ENCODE results near the gene RAVER2. TPM values are rescaled to one million over a fixed set of nuclear protein-coding genes. Genes with fewer than 3 reads are reported as not detected.
"Not testable (repeated sequence)": the region's sequence is repeated elsewhere in the genome, so short reads cannot be mapped to it uniquely, and the experiment has no call there.

Gene RAVER2, protein sequence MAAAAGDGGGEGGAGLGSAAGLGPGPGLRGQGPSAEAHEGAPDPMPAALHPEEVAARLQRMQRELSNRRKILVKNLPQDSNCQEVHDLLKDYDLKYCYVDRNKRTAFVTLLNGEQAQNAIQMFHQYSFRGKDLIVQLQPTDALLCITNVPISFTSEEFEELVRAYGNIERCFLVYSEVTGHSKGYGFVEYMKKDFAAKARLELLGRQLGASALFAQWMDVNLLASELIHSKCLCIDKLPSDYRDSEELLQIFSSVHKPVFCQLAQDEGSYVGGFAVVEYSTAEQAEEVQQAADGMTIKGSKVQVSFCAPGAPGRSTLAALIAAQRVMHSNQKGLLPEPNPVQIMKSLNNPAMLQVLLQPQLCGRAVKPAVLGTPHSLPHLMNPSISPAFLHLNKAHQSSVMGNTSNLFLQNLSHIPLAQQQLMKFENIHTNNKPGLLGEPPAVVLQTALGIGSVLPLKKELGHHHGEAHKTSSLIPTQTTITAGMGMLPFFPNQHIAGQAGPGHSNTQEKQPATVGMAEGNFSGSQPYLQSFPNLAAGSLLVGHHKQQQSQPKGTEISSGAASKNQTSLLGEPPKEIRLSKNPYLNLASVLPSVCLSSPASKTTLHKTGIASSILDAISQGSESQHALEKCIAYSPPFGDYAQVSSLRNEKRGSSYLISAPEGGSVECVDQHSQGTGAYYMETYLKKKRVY
- 0.14 TPM for polyA plus RNA-seq (2012; ENCODE audit: low read depth, missing spikeins)

DNA sequence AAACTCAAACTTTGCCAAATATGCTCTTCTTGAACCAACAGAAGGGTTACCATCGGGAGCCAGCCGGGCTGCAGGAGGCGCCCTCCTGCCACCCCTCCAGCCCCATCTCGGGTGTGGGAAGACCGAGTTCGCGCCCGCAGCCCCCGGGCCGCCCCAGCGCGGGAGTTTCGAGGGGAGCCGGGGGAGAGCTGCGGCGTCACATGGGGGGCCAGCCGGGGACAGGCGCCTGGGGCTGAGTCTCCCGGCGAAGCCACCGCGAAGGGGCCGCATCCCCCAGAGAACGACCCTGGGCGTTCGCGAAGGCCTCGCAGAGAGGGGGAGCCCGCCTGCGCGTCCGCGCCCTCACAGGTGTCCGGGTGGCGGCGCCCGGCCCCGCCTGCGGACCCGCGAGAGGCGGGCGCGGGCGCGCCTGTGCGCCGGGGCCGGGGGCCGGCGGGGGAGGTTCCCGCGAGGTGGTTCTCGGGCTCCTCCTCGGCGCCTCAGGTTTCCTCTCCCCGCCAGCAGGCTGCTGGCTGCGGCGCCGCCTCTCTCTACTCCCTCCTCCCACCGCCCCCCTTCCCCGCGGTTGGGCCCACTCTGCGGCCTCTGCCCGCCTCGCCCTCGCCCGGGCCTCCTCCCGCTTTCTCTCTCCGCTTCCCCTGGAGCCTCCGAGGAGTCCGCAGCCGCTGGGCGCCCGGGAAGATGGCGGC is at the start of gene RAVER2:
RAVER2 (plus strand) TSS at position 584 of the 689 bp plus-strand sequence; CDS start at position 682, 98 bp downstream.
- FAIRE-seq (no peak), DNase-seq (ENCODE audit: insufficient read length, low spot score) (peak; percentile 52)
- no peak for TF ChIP-seq POLR2A (IDR thresholded peaks at IDR 0.05; ENCODE audit: low read depth, low read length)

DNA sequence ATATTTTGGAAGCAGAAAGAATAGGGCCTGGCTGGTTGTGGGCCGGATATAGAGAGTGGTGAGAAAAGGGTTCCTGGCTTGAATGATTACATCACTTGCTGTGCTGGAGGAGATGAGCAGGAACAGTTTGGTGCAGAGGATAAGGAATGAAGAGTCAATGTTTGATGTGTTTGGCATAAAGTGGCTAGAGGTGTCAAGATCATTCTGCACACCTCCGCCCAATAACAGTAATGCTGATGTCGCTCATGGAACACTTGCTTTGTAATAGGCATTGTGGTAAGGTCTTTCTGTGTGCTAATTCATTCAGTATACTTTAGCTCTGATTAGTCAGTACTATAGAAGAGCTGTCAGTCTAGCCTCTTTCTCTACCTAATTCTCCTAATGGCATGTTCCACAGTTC is 48.0 kb upstream of the RAVER2 start:
- FAIRE-seq (no peak), DNase-seq (ENCODE audit: insufficient read length, low spot score) (no peak)
- TF ChIP-seq POLR2AphosphoS5 (IDR thresholded peaks at IDR 0.05; ENCODE audit: low read depth, low read length) (no peak), SPI1 (IDR thresholded peaks at IDR 0.05; ENCODE audit: low read depth, low read length) (no peak), TAF1 (IDR thresholded peaks at IDR 0.05; ENCODE audit: low read depth, low read length) (no peak), POU2F2 (IDR thresholded peaks at IDR 0.05; ENCODE audit: low read depth, low read length) (no peak), POLR2A (IDR thresholded peaks at IDR 0.05; ENCODE audit: low read depth, low read length) (no peak), PAX5 (IDR thresholded peaks at IDR 0.05; ENCODE audit: insufficient read depth, low read length, severe bottlenecking) (no peak)

DNA sequence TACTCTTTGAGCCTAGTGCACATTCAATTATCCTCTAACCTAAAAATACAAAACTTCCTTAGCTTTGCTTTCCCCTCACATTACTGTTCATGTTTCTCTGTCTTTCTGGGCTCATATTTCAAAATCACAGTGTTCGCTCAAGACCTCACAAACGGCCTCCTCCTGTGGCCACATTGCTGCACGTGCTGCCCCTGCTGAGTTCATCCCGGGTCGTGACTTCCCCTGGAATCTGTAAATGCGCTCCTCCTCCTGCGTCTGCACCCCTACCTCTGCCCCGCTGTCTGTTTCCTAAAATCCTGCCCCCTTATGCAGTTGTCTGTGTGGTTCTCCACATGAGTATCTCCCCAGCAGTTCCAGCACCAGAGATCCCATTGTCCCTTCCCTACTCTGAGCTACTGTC is 45.5 kb upstream of the RAVER2 start:
- FAIRE-seq (no peak), DNase-seq (ENCODE audit: insufficient read length, low spot score) (no peak)
- TF ChIP-seq POLR2A (IDR thresholded peaks at IDR 0.05; ENCODE audit: low read depth, low read length): no peak
- TF ChIP-seq POU2F2 (IDR thresholded peaks at IDR 0.05; ENCODE audit: low read depth, low read length): no peak
- TF ChIP-seq PAX5 (IDR thresholded peaks at IDR 0.05; ENCODE audit: insufficient read depth, low read length, severe bottlenecking): no peak
- TF ChIP-seq SPI1 (IDR thresholded peaks at IDR 0.05; ENCODE audit: low read depth, low read length): no peak
- no peak for TF ChIP-seq TAF1 (IDR thresholded peaks at IDR 0.05; ENCODE audit: low read depth, low read length)
- TF ChIP-seq POLR2AphosphoS5 (IDR thresholded peaks at IDR 0.05; ENCODE audit: low read depth, low read length): no peak

DNA sequence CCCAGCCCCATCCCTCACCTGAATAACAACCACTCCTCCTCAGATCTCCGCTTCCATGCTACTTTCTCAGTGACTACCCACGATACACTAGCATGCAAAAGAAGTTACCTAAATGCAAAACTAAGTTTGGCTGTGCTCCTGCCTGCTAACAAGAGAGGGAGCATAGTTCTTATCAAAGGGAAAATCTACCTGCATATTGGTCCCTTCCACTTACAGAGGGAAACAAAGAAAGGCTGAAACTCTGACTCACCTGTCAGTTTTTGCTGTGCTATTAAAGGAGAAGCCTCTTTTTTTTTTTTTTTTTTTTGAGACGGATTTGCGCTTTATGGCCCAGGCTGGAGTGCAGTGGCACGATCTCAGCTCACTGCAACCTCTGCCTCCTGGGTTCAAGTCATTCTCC is 43.8 kb upstream of the RAVER2 start:
- no peak for FAIRE-seq

DNA sequence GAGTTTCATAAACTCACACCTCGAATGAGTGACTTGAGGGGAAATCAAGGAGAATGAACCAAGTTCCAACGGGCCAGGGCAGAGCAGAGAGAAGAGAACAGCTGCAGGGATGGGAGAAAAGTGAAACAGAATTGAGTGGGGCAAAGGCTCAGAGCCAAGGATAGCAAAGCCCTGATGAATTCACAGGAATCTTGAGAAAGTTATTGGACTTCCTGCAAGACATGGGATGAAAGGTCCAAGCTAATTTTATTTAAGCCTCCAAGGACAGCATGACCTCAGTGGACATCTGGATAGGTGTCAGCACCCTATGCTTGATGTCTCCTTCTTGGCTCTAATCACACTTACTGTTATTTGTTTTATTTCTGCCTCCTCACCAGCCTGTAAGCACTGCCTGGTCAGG is 43.0 kb upstream of the RAVER2 start:
- DNase-seq (ENCODE audit: insufficient read length, low spot score): no peak
- TF ChIP-seq POLR2A (IDR thresholded peaks at IDR 0.05; ENCODE audit: low read depth, low read length) (no peak), POU2F2 (IDR thresholded peaks at IDR 0.05; ENCODE audit: low read depth, low read length) (no peak), PAX5 (IDR thresholded peaks at IDR 0.05; ENCODE audit: insufficient read depth, low read length, severe bottlenecking) (no peak), TAF1 (IDR thresholded peaks at IDR 0.05; ENCODE audit: low read depth, low read length) (no peak), SPI1 (IDR thresholded peaks at IDR 0.05; ENCODE audit: low read depth, low read length) (no peak), POLR2AphosphoS5 (IDR thresholded peaks at IDR 0.05; ENCODE audit: low read depth, low read length) (no peak)
- FAIRE-seq: no peak

More for the DNA sequence above, 43.8 kb upstream of the RAVER2 start:
- no peak for TF ChIP-seq POLR2A (IDR thresholded peaks at IDR 0.05; ENCODE audit: low read depth, low read length)
- no peak for TF ChIP-seq POU2F2 (IDR thresholded peaks at IDR 0.05; ENCODE audit: low read depth, low read length)
- no peak for TF ChIP-seq PAX5 (IDR thresholded peaks at IDR 0.05; ENCODE audit: insufficient read depth, low read length, severe bottlenecking)
- no peak for TF ChIP-seq SPI1 (IDR thresholded peaks at IDR 0.05; ENCODE audit: low read depth, low read length)
- TF ChIP-seq POLR2AphosphoS5 (IDR thresholded peaks at IDR 0.05; ENCODE audit: low read depth, low read length): no peak
- TF ChIP-seq TAF1 (IDR thresholded peaks at IDR 0.05; ENCODE audit: low read depth, low read length): no peak
- no peak for DNase-seq (ENCODE audit: insufficient read length, low spot score)

DNA sequence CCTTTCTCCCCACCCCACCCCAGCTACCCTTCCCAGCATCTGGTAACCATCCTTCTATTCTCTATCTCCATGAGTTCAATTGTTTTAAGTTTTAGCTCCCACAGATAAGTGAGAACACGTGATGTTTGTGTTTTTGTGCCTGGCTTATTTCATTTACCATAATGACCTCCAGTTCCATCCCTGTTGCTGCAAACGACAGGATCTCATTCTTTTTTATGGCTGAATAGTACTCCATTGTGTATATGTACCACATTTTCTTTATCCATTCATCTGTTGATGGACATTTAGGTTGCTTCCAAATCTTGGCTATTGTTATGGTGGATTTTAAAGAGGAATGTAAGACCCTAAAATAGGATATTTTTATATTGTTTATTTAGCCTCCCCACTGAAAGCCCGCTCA is 42.2 kb upstream of the RAVER2 start:
- DNase-seq (ENCODE audit: insufficient read length, low spot score); FAIRE-seq: not testable (repeated sequence)

DNA sequence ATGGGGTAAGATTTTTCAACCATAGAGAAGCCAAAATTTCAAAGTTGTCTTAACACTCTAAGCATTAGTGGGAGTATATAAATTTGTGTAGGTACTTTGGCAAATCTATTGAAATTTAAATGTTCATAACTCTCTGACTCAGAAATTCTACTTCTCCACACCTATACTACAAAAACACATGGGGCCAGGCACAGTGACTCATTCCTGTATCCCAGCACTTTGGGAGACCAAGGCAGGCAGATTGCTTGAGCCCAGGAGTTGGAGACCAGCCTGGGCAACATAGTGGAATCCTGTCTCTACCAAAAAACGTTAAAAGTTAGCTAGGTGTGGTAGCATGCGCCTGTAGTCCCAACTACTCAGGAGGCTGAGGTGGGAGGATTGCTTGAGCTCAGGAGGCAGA is 41.3 kb upstream of the RAVER2 start:
- TF ChIP-seq POU2F2 (IDR thresholded peaks at IDR 0.05; ENCODE audit: low read depth, low read length) (no peak), POLR2A (IDR thresholded peaks at IDR 0.05; ENCODE audit: low read depth, low read length) (no peak), TAF1 (IDR thresholded peaks at IDR 0.05; ENCODE audit: low read depth, low read length) (no peak), POLR2AphosphoS5 (IDR thresholded peaks at IDR 0.05; ENCODE audit: low read depth, low read length) (no peak), PAX5 (IDR thresholded peaks at IDR 0.05; ENCODE audit: insufficient read depth, low read length, severe bottlenecking) (no peak), SPI1 (IDR thresholded peaks at IDR 0.05; ENCODE audit: low read depth, low read length) (no peak)
- FAIRE-seq (no peak), DNase-seq (ENCODE audit: insufficient read length, low spot score) (no peak)

DNA sequence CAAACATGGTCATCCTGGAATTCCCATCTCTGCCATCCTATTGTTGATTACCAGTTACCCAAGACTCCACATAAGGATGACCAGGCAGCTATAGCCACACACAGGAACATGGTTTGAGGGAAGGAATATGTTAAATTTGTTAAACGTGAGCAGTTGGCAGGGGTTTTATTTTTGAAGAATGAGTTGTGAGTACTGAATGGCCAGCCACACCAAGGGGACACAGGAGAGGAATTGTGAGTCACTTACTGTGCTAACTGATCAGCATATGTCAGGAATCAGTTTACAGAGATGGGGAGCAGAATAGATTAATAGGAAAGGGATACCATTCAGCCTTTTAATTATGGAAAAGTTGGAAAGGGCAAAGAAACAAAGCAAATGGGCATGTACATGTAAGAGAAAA is 39.3 kb upstream of the RAVER2 start:
- DNase-seq (ENCODE audit: insufficient read length, low spot score) (no peak), FAIRE-seq (no peak)
- TF ChIP-seq POU2F2 (IDR thresholded peaks at IDR 0.05; ENCODE audit: low read depth, low read length) (no peak), POLR2A (IDR thresholded peaks at IDR 0.05; ENCODE audit: low read depth, low read length) (no peak), TAF1 (IDR thresholded peaks at IDR 0.05; ENCODE audit: low read depth, low read length) (no peak), SPI1 (IDR thresholded peaks at IDR 0.05; ENCODE audit: low read depth, low read length) (no peak), POLR2AphosphoS5 (IDR thresholded peaks at IDR 0.05; ENCODE audit: low read depth, low read length) (no peak), PAX5 (IDR thresholded peaks at IDR 0.05; ENCODE audit: insufficient read depth, low read length, severe bottlenecking) (no peak)

DNA sequence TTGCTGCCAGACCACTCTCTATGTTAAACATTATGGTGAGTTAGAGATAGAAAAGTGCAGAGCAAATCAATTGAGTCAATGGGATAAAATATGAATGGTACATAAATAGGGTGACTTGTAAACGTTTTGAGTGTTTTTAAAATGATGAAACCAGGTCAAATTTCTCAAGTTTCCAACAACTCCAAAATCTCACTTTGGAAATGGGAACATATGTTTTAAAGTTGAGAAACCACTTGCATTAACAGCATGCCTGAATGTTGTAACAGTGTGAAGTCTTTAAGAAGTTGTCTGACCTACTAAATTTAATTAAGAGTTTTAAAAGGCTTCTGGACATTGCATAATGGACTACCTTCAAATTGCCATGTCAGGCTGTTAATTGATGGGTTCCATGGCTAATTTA is 33.6 kb upstream of the RAVER2 start:
- TF ChIP-seq POLR2AphosphoS5 (IDR thresholded peaks at IDR 0.05; ENCODE audit: low read depth, low read length) (no peak), POLR2A (IDR thresholded peaks at IDR 0.05; ENCODE audit: low read depth, low read length) (no peak)
- no peak for DNase-seq (ENCODE audit: insufficient read length, low spot score)
- no peak for FAIRE-seq

DNA sequence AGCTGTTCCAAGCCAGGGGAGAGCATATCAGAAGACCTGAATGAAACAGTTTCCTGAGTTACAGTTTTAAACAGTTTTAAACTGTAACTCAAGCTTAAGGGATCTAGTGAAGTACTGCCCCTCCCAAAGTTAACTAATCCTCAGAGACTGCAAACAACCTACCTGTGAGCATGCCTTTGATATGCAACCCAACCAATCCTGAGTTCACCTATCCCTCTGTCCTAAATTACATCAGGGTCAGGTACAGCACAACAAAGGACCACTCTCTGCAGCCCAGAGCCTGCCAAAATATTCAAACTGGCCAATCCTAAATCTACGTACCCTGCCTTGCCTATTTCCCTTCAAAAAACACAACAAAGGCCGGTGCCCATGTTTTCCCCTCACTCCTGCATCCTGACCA is 32.8 kb upstream of the RAVER2 start:
- TF ChIP-seq POLR2A (IDR thresholded peaks at IDR 0.05; ENCODE audit: low read depth, low read length): no peak
- no peak for TF ChIP-seq POU2F2 (IDR thresholded peaks at IDR 0.05; ENCODE audit: low read depth, low read length)
- no peak for TF ChIP-seq POLR2AphosphoS5 (IDR thresholded peaks at IDR 0.05; ENCODE audit: low read depth, low read length)
- no peak for TF ChIP-seq PAX5 (IDR thresholded peaks at IDR 0.05; ENCODE audit: insufficient read depth, low read length, severe bottlenecking)
- no peak for TF ChIP-seq SPI1 (IDR thresholded peaks at IDR 0.05; ENCODE audit: low read depth, low read length)
- no peak for TF ChIP-seq TAF1 (IDR thresholded peaks at IDR 0.05; ENCODE audit: low read depth, low read length)
- DNase-seq (ENCODE audit: insufficient read length, low spot score): no peak
- no peak for FAIRE-seq

Data from GM12891 (cell line).